A673 (cell line): ENCODE measurements around the gene C2orf92. TPM values are rescaled to one million over a fixed set of nuclear protein-coding genes. Genes with fewer than 3 reads are reported as not detected.

Source experiments
- BruUV-seq: library from RNA; stranded (reverse); fragments of 400-500 nt; replicated peaks from 2 replicates; lab custom pipeline; 2021; lab: Mats Ljungman, UMichigan
- CTCF ChIA-PET: fragments of 300-600 bp; sonication (Branson Sonifier 250); formaldehyde crosslinking; loops from one replicate; lab custom pipeline; 2022; ENCODE audit warnings: antibody characterized with exemption; lab: Charles Lee
- POLR2A ChIA-PET: fragments of 300-600 bp; sonication (Branson Sonifier 250); formaldehyde crosslinking; loops from one replicate; lab custom pipeline; 2022; ENCODE audit warnings: antibody characterized with exemption; ENCODE audit not compliant: low non-redundant PET; lab: Charles Lee
- DNase-seq: peaks from one replicate; pipeline ENCODE4 v3.0.0-alpha.2; 2015; ENCODE audit warnings: low spot score
- H3K27ac ChIP-seq: fragments of 200-600 bp; sonication (generic); 2 replicates; pipeline ENCODE4 v1.5.1; 2016; ENCODE audit warnings: mixed run types, low read depth, mild to moderate bottlenecking, mixed read lengths, antibody characterized with exemption, low read length; ENCODE audit not compliant: poor library complexity, severe bottlenecking
- H3K27me3 ChIP-seq: fragments of 200-600 bp; sonication (generic); replicated peaks from 2 replicates; pipeline ENCODE4 v1.6.1; 2017; ENCODE audit warnings: mixed run types, low read depth, mild to moderate bottlenecking, mixed read lengths, antibody characterized with exemption, low read length; ENCODE audit not compliant: insufficient read depth, poor library complexity
- H3K36me3 ChIP-seq: fragments of 200-600 bp; sonication (generic); 2 replicates; pipeline ENCODE4 v1.6.1; 2016; ENCODE audit warnings: mixed run types, mild to moderate bottlenecking, mixed read lengths, antibody characterized with exemption, low read length; ENCODE audit not compliant: insufficient read depth, poor library complexity, severe bottlenecking
- H3K4me1 ChIP-seq: fragments of 200-600 bp; sonication (generic); 2 replicates; pipeline ENCODE4 v1.6.1; 2017; ENCODE audit warnings: mixed run types, mild to moderate bottlenecking, mixed read lengths, antibody characterized with exemption, low read length; ENCODE audit not compliant: insufficient read depth, poor library complexity, severe bottlenecking
- H3K4me3 ChIP-seq: fragments of 200-600 bp; sonication (generic); 2 replicates; pipeline ENCODE4 v1.5.1; 2016; ENCODE audit warnings: low read depth, mixed run types, mild to moderate bottlenecking, mixed read lengths, low read length; ENCODE audit not compliant: poor library complexity, severe bottlenecking
- H3K9me3 ChIP-seq: fragments of 200-600 bp; sonication (generic); 2 replicates; pipeline ENCODE4 v1.6.1; 2016; ENCODE audit warnings: mixed run types, low read depth, mild to moderate bottlenecking, mixed read lengths, antibody characterized with exemption, low read length; ENCODE audit not compliant: poor library complexity, severe bottlenecking
- EZH2 ChIP-seq: fragments of 200-600 bp; sonication (generic); IDR thresholded peaks from 2 replicates; pipeline ENCODE4 v1.6.1; 2017; ENCODE audit warnings: borderline replicate concordance, low read depth, mild to moderate bottlenecking, mixed read lengths, antibody characterized with exemption, low read length; ENCODE audit not compliant: poor library complexity, severe bottlenecking
- intact Hi-C: fragments of 100-400 bp; cut with micrococcal nuclease; formaldehyde crosslinking; loops from one replicate; pipeline ENCODE4 v1.10.0; 2022; ENCODE audit not compliant: unreplicated experiment
- total RNA-seq: library from RNA; stranded (reverse); gene quantifications from 2 replicates; pipeline ENCODE4 v1.2.3, GENCODE V29; 2021
- TF ChIP-seq, protein P1 (sequence below): fragments of 300-800, 200-600 bp; sonication (generic); conservative IDR thresholded peaks from 2 replicates; pipeline ENCODE4 v1.5.1; 2017; ENCODE audit warnings: low read depth, mild to moderate bottlenecking, antibody characterized with exemption, low read length, moderate library complexity, mixed read lengths

Gene C2orf92
- total RNA-seq, 1 experiment from 2014 or later = 3.7 TPM

DNA sequence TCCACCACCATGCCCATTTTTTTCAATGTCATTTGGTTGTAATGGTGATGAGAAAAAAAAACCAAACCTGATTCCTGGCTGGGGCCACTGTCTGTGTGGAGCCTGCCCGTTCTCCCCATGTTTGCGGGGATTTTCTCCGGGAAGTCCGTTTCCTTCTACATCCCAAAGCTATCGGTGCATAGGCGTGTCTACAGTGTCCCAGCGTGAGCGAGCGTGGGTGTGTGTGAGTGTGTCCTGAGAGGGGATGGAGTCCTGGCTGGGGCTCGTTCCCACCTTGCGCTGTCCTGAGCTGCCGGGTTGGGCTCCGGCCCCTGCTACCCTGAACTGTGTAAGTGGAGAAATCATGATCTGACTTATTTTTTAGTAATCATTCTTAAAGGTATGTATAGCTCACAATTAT lies 36.6 kb downstream of the C2orf92 start:
- Histone ChIP-seq H3K27me3 (no peaks in the 10 kb centered on the region), H3K4me1 (peaks cover 13% of the 10 kb centered on the region), H3K27ac (no peak overlapping the region), H3K36me3 (no peaks in the 10 kb centered on the region), H3K4me3 (no peak overlapping the region), H3K9me3 (no peaks in the 10 kb centered on the region)
- POLR2A ChIA-PET = no interaction called here
- intact Hi-C loops = no loop called here
- no peak for DNase-seq
- CTCF ChIA-PET = no interaction called here
- TF ChIP-seq, protein P1, sequence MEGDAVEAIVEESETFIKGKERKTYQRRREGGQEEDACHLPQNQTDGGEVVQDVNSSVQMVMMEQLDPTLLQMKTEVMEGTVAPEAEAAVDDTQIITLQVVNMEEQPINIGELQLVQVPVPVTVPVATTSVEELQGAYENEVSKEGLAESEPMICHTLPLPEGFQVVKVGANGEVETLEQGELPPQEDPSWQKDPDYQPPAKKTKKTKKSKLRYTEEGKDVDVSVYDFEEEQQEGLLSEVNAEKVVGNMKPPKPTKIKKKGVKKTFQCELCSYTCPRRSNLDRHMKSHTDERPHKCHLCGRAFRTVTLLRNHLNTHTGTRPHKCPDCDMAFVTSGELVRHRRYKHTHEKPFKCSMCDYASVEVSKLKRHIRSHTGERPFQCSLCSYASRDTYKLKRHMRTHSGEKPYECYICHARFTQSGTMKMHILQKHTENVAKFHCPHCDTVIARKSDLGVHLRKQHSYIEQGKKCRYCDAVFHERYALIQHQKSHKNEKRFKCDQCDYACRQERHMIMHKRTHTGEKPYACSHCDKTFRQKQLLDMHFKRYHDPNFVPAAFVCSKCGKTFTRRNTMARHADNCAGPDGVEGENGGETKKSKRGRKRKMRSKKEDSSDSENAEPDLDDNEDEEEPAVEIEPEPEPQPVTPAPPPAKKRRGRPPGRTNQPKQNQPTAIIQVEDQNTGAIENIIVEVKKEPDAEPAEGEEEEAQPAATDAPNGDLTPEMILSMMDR = no peak
- no peak for TF ChIP-seq EZH2
- no TSS peak for BruUV-seq

DNA sequence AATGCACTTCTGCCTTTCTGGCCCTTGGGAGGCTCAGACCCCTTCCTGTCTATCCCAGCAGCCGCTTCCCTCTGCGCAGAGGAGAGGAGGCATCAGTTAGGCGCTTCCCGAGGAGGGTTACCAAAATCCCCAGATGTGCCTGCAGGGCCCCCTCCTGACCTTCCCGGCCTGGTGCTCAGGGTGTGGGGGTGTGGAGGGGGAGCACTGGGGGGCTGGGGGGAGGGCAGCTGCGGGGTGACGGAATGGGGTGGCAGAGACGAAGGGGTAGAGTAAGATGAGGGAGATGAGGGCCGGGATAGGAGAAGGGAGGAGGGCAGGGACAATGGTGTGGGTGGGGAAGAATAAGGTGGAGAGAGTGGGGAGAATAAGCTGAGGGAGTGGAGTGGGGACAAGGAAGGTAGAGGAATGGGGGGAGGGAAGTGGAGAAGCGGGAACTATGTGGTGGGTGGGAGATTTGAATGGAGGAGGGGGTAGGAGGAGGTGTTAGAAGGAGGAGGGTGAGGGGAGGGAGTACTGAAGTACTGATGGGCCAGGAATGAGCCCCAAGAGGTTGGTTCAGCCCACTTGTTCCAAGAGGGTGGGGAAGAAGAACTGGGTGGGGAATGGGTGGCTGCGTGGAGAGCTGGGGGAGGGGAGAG lies 37.3 kb downstream of the C2orf92 start:
- TF ChIP-seq, protein P1 = no peak
- TF ChIP-seq EZH2 = no peak

DNA sequence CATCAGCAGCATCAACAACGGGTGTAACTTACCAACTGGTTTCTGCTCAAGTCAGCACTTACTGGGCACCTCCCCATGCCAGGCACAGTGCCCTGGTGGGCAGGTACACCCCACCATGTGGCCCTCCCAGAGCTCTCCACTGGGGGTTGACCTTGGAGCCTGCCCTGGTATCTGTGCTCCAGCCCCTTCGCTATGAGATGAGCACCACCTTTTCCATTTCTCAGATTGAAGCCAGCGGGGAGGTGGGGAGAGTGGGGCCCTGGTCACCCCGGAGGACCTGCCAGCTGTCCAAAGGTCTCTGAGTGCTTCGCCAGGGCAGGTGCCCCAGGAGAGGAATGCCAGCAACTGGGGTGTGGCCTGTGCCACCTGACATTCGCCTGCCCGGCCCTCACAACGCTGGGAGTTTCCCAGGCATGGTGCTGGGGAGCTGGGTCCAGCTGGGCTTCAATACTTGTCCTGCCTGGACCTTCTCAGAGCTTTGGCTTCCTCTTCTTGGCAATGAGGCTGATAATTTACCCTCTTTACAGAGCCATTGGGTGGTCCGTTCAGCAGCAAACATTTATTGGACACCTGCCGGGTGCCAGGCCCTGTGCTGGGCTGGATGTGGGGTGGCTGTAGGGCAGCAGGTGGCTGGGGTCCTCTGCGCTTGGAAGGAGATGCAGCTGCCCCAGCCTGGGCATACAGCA lies 38.0 kb downstream of the C2orf92 start:
- Histone ChIP-seq H3K9me3 (no peaks in the 10 kb centered on the region), H3K36me3 (no peaks in the 10 kb centered on the region), H3K4me3 (no peak overlapping the region), H3K27me3 (no peaks in the 10 kb centered on the region), H3K4me1 (peaks cover 4% of the 10 kb centered on the region), H3K27ac (no peak overlapping the region)
- intact Hi-C loops = no loop called here
- DNase-seq = no peak
- BruUV-seq = no TSS peak
- ChIA-PET POLR2A (no interaction called here), CTCF (no interaction called here)
- TF ChIP-seq, protein P1 = no peak
- no peak for TF ChIP-seq EZH2

More for the DNA sequence above, 37.3 kb downstream of the C2orf92 start:
- CTCF ChIA-PET = no interaction called here
- H3K27me3 ChIP-seq = no peaks in the 10 kb centered on the region
- BruUV-seq = no TSS peak
- H3K4me1 ChIP-seq = peaks cover 11% of the 10 kb centered on the region
- no peak overlapping the region for H3K4me3 ChIP-seq
- intact Hi-C loops = no loop called here
- H3K9me3 ChIP-seq = no peaks in the 10 kb centered on the region
- no peaks in the 10 kb centered on the region for H3K36me3 ChIP-seq
- H3K27ac ChIP-seq = no peak overlapping the region
- no peak for DNase-seq
- POLR2A ChIA-PET = no interaction called here
